ENCODE results near the gene ATP2A2. TPM values are rescaled to one million over a fixed set of nuclear protein-coding genes. Genes with fewer than 3 reads are reported as not detected.
"Not testable (repeated sequence)": the region's sequence is repeated elsewhere in the genome, so short reads cannot be mapped to it uniquely, and the experiment has no call there.

The ATP2A2 gene
- total RNA-seq = 530 TPM

DNA sequence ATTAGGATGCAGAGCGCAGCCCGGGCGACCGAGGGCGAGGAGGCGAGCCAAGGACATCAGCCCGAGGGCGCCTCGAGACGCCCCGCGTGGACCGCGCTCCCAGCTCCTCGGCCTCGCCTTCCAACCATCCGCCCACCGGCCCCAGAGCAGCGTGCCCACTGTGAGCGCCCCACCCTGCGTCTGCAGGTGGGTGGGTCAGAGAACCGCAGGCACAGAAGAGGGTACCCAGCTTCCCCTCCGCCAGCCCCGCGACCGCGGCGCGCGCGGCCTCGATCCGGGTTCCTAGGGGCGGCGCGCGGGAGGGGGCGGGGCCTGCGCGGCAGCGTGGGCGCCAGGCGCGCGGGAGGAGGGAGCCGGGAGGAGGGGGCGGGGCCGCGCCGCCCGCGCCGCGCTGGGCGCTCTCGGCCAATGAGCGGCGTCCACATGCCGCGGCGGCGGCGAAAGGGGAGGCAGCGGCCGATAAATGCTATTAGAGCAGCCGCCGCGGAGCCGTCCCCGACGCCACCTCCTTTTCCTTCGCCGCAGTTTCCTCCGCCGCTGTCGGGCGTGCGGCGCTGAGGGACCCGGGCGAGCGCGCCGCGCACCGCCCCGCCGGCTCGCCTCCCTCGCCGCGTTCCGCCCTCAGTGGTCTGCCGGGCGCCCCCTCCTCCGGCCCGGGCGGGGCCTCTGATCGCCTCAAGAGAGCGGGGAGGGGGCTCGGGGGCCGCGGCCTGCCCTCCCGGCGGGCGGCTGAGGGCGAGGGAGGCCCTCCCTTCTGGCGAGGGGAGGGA is at the start of gene ATP2A2:
TSS of gene ATP2A2 (plus strand) at position 469 of the 770 bp plus-strand sequence. CDS start 543 bp downstream, outside the sequence.
- peak; percentile 96 for DNase-seq

DNA sequence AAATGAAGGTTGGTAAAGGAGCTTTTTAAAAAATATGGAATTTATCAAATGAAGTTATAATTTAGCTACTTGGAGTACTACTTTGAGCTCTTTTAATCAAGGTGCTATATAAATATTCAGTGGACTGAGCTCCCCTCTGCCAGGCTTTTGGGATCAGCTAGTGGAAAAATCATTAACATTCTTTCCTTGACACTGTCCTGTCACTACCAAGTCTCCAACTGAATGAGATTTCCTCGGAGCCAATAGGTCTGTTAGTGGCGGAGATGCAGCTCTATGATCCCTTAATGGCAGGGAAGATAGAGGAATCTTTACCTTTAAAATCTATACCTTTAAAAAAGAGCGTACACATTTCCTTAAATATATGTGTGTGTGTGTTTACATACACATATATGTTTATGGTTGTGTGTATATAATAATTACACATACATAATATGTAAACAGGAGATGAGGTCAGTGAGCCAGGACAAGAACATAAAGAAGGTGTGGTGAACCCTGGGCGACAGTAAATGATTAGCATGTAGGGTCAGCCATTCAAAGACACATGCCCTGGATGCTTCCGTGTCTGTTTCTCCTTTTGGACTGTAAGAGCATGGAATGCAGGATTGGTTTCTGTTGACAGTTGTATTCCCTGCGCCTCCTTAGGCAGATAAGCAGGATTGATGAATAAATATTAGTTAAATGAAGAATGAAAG is 47.7 kb upstream of the ATP2A2 start:
- DNase-seq = no peak

DNA sequence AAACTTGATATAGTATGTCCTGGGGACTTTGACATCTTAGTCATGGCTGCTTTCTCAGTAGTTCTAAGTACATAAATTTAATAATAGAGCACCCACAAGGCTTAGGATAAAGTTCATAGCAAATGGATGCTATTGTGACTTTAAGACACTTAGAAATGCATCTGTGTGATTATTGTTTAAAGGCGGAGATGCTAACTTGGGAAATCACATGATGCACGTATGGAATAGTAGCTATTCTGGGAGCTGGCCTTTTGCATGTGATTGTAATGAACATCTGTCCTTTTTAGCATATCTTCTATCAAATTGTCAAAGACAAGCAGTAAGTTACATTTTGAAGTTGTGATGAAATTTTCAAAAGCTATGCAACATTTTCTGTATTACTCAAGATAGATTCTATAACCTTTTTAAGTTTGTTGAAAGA is 46.7 kb upstream of the ATP2A2 start:
- DNase-seq = no peak

GRCh38 chr12:110234755-110235154 is 46.3 kb upstream of the ATP2A2 start:
- DNase-seq = no peak

DNA sequence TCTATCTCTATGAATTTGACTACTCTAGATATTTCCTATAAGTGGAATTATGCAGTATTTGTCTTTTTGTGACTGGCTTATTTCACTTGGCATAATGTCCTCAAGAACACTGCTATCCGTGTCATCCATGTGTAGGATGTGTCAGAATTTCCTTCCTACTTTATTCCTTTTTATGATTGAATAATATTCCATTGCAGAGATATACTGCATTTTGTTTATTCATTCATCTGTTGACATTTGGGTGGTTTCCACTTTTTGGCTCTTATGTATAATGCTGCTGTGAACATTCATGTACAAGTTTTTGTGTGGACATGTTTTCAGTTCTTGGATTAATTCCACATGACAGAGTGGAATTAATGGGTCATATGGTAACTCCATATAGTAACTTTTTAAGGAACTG is 45.7 kb upstream of the ATP2A2 start:
- no peak for DNase-seq

DNA sequence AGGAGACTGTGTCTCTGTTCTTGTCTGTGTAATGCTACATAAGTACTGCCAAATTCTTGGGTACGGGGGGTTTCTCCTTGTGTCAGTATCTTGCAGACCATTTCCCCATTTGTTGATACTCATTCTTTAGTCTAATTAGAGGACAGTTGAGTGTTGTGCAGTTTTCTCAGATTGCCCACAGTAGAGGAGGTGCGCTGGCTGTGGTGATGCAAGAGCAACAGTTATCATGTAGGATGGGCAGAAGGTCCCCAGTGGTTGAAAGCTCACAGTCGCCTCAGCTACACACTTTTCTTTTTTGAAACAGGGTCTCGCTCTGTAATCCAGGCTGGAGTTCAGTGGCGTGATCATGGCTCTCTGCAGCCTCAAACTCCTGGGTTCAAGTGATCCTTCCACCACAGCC is 37.8 kb upstream of the ATP2A2 start:
- no peak for DNase-seq

GRCh38 chr12:110244372-110244771 is 36.7 kb upstream of the ATP2A2 start:
- DNase-seq = peak; percentile 47

DNA sequence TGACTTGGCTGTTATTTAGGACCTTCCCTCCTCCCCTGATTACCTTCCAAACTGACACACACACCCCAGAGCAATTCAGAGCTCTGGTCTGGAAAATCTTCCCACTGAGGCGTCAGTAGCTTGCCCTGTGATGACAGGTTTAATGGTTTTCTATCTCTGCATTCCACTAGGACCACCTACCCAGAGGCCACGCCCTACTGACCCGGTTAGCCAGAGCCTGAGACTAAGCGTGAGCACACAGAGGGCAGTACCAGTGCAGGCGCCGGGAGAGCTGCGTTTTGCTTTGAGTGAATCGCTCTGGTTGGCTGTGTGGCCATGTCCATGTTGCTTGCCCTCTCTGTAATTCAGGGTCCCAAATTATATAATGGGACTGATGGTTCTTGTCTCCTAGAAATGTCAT is 36.2 kb upstream of the ATP2A2 start:
- no peak for DNase-seq

- no peak for DNase-seq
Observed at GRCh38 chr12:110245369-110245772, 35.7 kb upstream of the ATP2A2 start.

GRCh38 chr12:110246636-110247339 is 34.3 kb upstream of the ATP2A2 start:
- DNase-seq = peak; percentile 68

- peak; percentile 71 for DNase-seq
Observed at GRCh38 chr12:110247340-110248095, 33.5 kb upstream of the ATP2A2 start.

DNA sequence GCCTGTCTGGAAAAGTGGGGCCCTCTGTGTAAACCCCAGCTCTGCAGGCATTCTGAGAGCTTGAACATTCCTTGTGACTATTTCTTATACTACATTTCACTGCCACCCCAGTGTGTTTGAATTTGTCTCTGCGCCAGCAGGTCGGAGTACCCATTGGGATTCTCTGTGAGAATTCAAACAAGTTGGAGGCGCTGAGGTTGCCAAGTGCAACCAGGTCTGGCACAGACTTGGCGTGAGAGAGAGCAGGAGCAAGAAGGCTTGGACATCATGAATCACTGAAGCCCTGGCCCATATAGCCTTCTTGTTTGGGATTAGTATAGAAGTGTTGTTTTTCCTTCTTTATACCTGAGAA is 33.0 kb upstream of the ATP2A2 start:
- no peak for DNase-seq

DNA sequence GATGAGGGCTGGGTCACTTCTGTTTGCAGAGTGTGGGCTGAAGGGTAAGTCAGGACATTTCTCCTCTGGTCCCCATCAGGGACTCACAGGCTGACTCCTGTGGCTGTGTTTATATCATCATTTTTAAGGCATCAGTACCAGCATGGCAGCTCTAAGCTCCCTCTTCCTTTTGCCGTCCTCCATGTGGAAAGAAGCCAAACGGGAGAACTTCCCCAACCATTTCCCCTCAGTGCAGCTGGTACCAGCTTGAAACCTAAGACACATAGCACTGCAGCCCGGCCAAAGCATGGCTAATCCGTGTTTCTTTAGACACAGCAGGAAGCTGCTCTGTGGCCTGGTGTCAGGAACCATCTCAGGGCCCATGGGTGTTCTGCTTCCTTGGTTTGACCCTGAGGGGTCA is 31.9 kb upstream of the ATP2A2 start:
- peak; percentile 94 for DNase-seq

DNA sequence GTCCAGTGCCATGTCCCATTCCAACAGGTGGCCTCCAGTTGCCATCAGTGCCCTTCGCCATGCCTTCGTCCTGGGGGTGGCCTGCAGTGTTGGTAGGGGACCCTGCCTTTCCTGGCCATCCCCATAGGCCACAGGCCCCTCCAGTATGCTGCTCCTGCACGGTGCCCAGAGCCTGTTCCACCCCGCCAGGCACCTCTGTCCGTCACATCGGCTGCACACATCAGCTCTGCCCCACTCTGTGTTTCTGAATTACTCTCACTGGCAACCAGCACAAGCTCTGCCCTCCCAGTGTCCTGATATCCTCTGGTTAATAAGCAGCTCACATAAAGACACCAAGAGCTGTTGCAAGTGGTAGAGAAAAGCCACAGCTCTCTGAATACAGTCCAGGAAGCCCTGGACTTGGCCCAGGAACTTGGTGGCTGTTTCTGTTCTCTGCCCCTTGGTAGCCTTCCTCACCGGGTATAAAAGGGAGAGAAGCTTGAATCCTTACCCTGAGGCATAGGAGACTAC is 31.3 kb upstream of the ATP2A2 start:
- peak; percentile 48 for DNase-seq

- no peak for DNase-seq
Observed at GRCh38 chr12:110251381-110251780, 29.7 kb upstream of the ATP2A2 start.

GRCh38 chr12:110252716-110253115 is 28.3 kb upstream of the ATP2A2 start:
- DNase-seq = no peak

DNA sequence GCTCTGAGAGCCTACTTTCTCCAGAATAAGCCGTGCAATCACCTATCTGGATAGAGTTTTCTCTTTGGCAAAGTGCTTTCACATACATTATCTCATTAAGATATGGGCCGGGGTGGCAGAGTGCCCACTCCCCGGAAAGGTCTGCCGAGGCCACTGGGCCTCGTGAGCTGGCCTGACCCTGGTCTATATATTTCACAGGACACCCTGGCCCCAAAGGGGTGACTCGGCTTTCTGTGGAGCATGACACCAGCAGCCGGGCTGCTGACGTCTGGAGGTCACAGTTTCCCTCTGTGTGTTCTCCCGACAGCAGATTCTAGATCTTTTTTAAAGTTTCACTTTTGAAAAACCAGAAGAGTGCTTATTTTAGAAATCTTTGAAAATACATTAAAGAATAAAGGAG is 27.9 kb upstream of the ATP2A2 start:
- DNase-seq = peak; percentile 27

DNA sequence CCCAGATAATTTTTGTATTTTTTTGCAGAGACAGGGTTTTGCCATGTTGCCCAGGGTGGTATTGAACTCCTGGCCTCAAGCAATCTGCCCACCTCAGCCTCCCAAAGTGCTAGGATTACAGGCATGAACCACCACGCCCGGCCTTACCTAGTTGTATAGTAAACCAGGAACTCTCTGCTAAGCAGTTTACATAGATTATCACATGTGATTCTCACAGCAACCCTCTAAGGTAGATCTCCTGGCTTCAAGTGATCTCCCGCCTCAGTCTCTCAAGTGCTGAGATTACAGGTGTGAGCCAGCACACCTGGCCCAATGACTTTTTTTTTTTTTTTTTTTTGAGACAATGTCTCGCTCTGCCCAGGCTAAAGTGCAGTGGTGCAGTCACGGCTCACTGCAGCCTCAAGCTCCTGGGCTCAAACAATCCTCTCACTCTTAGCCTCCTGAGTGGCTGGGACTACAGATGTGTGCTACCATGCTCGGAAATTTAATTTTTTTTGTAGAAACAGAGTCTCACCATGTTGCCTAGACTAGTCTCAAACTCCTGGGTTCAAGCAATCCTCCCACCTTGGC is 26.0 kb upstream of the ATP2A2 start:
- DNase-seq = no peak

- DNase-seq = not testable (repeated sequence)
Observed at GRCh38 chr12:110255890-110256456, 25.1 kb upstream of the ATP2A2 start.

DNA sequence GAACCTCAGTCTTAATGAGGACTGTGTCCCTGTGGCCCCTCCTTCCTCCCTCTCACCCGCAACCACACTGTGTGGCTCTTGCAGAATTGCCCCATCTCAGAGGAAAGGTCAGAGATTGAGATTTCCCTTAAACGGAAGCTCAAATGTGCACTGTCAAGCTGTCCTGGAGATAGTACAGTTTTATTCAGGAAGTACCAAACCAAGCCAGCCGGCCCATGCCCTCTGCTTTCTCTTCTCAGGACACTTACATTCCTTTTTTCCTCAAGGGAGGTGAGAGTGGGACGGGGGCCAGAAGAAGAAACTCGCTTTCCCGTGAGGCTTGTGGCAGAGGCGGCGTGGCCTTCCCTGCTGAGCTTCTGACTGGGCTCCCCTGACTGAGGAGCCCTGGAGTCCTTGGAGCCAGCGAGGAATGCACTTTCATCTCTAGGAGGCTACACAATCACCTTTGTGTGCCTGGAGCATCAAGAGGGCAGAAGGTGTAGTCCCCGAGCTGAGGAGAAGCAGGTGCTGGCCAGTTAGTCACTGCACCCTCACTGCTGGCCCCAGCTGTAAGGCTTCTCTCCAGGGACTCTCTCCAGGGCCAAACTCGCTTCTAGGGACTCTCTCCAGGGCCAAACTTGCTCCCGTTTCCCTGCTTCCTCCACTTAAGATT is 24.1 kb upstream of the ATP2A2 start:
- no peak for DNase-seq

- no peak for DNase-seq
Observed at GRCh38 chr12:110258466-110258865, 22.6 kb upstream of the ATP2A2 start.

All from tongue (tissue), 2 donors.